C4-2B (cell line): ENCODE data around the gene CECR2.

Source experiments
- H3K27ac ChIP-seq: fragments of 450-650 bp; 2 replicates; pipeline ENCODE4 v1.5.1; 2017
- ZFX ChIP-seq: fragments of 450-650 bp; IDR thresholded peaks from 2 replicates; pipeline ENCODE4 v1.6.1; 2017
- TF ChIP-seq, protein P1 (sequence below): fragments of 450-650 bp; conservative IDR thresholded peaks from 2 replicates; pipeline ENCODE4 v1.5.1; 2017; ENCODE audit warnings: mild to moderate bottlenecking

Gene CECR2

DNA sequence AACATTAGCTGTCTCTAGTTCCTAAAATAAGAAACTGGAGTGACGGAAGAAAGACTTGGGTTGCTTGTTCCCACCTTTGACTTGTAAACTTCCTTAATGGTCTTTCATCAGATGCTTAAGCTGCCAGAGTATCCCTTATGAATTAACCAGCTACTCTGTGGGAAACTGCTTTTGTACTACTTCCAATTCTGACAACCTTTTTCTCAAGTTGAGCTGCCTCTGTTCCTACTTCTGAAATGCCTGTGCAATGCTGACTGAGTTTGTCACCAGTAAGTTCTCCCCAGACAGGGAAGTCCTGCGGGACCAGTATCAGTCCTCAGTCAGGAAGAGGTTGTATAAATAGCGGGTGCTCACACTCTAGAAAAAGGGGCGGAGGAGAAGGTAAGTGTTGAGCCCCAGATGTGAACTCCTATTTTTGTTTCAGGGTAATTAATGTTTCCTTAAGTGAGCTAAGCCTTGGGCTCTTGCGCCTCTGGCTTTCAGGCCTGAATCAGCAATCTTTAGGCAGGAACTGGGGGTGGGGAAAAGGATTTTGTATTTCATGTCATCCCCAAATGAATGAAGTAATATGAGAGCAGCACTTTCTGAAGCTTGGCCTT is 67.2 kb downstream of the CECR2 start:
- TF ChIP-seq, protein P1, sequence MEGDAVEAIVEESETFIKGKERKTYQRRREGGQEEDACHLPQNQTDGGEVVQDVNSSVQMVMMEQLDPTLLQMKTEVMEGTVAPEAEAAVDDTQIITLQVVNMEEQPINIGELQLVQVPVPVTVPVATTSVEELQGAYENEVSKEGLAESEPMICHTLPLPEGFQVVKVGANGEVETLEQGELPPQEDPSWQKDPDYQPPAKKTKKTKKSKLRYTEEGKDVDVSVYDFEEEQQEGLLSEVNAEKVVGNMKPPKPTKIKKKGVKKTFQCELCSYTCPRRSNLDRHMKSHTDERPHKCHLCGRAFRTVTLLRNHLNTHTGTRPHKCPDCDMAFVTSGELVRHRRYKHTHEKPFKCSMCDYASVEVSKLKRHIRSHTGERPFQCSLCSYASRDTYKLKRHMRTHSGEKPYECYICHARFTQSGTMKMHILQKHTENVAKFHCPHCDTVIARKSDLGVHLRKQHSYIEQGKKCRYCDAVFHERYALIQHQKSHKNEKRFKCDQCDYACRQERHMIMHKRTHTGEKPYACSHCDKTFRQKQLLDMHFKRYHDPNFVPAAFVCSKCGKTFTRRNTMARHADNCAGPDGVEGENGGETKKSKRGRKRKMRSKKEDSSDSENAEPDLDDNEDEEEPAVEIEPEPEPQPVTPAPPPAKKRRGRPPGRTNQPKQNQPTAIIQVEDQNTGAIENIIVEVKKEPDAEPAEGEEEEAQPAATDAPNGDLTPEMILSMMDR = no peak
- no peak for TF ChIP-seq ZFX
- no peak overlapping the region for H3K27ac ChIP-seq

DNA sequence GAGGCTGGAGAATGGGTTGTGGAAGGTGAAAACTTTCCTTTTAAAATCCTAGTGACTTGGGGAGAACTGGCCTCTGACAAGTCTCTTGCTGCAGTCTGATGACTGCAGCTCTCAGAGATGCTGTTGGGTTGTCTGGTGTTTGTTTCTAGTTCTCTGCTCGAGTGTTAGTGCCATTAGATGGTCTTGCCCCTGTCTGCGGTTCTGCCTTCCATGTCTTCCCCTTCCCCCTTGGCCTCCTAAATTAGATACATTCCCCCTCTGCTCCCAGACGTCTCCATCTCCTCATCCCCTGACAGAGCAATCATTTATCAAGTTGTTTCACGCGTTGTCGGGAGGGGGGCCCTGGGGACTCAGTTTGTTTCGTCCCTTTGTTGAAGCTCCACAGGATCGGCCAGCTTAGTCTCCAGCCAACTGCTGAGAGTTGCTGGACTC is 67.7 kb downstream of the CECR2 start:
- H3K27ac ChIP-seq = no peak overlapping the region
- TF ChIP-seq, protein P1 = no peak
- TF ChIP-seq ZFX = no peak

GRCh38 chr22:17438026-17438425 is 68.8 kb downstream of the CECR2 start:
- H3K27ac ChIP-seq = no peak overlapping the region
- no peak for TF ChIP-seq ZFX
- TF ChIP-seq, protein P1 = no peak

GRCh38 chr22:17441326-17441725 is 72.1 kb downstream of the CECR2 start:
- TF ChIP-seq, protein P1 = no peak
- TF ChIP-seq ZFX = no peak
- no peak overlapping the region for H3K27ac ChIP-seq

DNA sequence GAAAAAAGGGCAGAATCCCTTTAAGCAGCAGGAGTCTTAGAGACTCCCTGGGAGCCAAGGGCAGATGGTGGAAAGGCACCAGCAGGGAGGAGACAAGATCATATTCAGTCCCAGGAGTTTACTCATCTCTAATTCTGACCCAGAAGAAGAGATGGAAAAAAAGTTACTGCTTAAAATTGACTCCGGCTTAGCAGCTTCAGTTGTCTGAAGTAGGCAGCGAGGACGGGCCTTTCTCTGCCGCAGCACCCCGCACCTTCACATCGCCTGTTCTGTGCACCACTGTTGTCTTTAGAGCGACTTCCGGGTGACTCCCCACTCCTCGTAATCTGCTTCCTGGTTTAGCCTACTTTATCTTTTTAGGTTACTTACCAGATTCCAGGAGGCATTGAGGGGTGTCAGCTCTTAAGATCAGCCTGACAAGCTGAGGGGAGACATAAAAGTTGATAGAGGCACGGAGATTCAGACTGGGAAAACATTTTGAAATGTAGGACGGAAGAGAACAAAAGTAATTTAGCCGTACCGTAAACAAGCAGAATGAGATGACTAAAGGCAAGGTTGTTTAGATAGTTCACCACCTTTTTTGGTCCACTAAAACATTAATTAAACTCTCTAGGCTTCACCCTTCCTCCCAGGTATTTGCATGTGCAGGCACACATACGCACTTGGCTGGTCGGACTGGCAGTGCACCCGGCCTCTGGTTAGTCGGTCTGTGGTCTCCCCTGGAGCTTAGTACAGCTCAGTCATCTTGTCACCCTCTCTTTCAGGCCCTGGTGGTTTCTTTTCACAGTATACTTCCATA is 74.3 kb downstream of the CECR2 start:
- no peak for TF ChIP-seq ZFX
- TF ChIP-seq, protein P1 = no peak
- no peak overlapping the region for H3K27ac ChIP-seq

DNA sequence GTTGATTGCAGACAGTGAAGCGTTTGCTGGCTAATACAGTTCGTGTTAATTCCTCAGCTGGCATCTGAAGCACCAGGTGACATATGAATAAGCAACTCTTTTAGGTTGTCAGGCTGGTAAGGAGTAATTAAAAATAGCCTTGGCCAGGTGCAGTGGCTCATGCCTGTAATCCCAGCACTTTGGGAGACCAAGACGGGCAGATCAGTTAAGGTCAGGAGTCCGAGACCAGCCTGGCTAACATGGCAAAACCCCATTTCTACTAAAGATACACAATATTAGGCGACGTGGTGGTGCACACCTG is 74.9 kb downstream of the CECR2 start:
- H3K27ac ChIP-seq = no peak overlapping the region
- TF ChIP-seq, protein P1 = no peak
- no peak for TF ChIP-seq ZFX

- TF ChIP-seq, protein P1 = no peak
- no peak for TF ChIP-seq ZFX
- H3K27ac ChIP-seq = no peak overlapping the region
Observed at GRCh38 chr22:17446698-17447097, 77.4 kb downstream of the CECR2 start.
